Upper lobe of left lung (tissue), 4 donors: ENCODE measurements around the gene MIF4GD.

Experiments
- EP300 ChIP-seq, 4 donors: sonication (generic); formaldehyde crosslinking; IDR thresholded peaks; one replicate each; pipeline ENCODE4 v1.5.1; 2017; ENCODE audit warnings: antibody characterized with exemption in 4 of 4, control low read depth in 2 of 4
- POLR2A ChIP-seq, 4 donors: fragments of 450-650 bp; IDR thresholded peaks; one replicate each; pipeline ENCODE4 v1.5.1; 2016 to 2017; ENCODE audit warnings: antibody characterized with exemption in 4 of 4, mild to moderate bottlenecking in 2 of 4
- POLR2AphosphoS5 ChIP-seq, 2 donors: sonication (generic); formaldehyde crosslinking; IDR thresholded peaks; one replicate each; pipeline ENCODE4 v1.5.1; 2017; ENCODE audit warnings: antibody characterized with exemption in 2 of 2
- TF ChIP-seq, protein P1 (sequence below), 6 experiments: fragments of 450-650 bp in 4 of 6; fragments of 200-600 bp in 2 of 6; sonication (generic) in 2 of 6; IDR thresholded peaks; one replicate each; pipeline ENCODE4 v1.5.1; 2016 to 2019; ENCODE audit warnings: antibody characterized with exemption in 6 of 6

DNA sequence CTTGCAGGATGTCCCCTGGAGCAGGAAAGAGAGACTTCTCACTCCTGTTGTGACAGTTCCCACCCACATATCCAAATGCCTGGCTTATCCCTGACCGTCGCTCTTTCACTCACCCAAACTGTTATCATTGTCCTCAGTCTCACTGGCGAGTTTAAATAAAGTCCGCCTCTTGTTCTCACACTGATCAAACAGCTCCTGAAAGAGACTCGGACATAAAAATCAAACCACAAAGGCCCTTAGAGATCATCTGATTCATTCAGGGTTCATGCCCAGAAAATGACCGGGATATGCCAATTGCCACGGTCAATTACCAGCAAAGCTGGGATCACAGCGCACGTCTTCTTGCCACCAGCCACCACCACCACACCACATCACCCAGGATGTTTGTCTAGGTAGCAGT, 29.5 kb downstream of the MIF4GD start:
- TF ChIP-seq POLR2A (IDR thresholded peaks at IDR 0.05) (no peak), EP300 (IDR thresholded peaks at IDR 0.05) (no peak), POLR2AphosphoS5 (IDR thresholded peaks at IDR 0.05) (no peak)
- TF ChIP-seq, protein P1, sequence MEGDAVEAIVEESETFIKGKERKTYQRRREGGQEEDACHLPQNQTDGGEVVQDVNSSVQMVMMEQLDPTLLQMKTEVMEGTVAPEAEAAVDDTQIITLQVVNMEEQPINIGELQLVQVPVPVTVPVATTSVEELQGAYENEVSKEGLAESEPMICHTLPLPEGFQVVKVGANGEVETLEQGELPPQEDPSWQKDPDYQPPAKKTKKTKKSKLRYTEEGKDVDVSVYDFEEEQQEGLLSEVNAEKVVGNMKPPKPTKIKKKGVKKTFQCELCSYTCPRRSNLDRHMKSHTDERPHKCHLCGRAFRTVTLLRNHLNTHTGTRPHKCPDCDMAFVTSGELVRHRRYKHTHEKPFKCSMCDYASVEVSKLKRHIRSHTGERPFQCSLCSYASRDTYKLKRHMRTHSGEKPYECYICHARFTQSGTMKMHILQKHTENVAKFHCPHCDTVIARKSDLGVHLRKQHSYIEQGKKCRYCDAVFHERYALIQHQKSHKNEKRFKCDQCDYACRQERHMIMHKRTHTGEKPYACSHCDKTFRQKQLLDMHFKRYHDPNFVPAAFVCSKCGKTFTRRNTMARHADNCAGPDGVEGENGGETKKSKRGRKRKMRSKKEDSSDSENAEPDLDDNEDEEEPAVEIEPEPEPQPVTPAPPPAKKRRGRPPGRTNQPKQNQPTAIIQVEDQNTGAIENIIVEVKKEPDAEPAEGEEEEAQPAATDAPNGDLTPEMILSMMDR (IDR thresholded peaks at IDR 0.05), result no peak
